HG02840 (cell line): ENCODE results near the gene COL26A1.
"Not testable (repeated sequence)": the region's sequence is repeated elsewhere in the genome, so short reads cannot be mapped to it uniquely, and the experiment has no call there.

Source experiments
- ATAC-seq: cut with Tn5 transposase; IDR thresholded peaks from one replicate; pipeline ENCODE4 v1.9.1; 2021; ENCODE audit warnings: mild to moderate bottlenecking, moderate library complexity, moderate number of reproducible peaks; ENCODE audit not compliant: unreplicated experiment, low FRiP score

The COL26A1 gene

GRCh38 chr7:101547022-101547915 is 184.6 kb downstream of the COL26A1 start:
- ATAC-seq: no peak

DNA sequence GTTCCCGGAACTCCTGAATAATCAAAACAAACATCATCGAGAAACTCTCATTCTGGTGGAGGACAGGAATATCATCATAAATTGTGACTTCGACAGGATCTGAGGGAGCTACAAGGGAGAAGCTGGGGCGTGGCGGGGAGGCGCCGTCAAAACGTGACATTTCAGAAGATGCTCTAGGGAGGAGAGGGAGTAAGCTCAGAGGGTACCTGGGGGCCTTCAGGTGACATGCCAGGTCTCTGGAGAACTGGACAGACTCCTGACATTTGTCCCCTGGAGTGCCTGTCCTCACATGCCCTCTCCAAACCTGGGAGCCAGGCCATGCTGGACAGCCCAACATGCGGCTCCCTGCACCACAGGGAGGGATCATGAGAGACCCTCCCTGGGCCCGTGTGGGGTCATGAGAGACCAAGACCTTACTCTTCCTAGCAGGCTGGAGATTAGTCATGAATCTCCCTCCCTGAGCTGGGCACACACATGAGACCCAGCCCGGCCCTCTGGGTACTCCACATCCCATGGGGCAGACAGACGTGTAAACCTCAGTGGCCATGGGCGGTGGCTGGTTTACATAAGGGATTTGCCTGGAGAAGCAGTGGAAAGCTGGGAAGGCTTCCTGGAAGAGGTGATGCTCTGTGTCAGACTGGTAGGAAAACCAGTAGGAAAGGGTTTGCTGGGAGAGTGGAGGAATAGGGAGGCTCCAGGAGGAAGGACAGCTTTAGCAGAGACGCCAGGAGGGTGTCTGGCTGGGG is 185.4 kb downstream of the COL26A1 start:
- ATAC-seq: no peak

DNA sequence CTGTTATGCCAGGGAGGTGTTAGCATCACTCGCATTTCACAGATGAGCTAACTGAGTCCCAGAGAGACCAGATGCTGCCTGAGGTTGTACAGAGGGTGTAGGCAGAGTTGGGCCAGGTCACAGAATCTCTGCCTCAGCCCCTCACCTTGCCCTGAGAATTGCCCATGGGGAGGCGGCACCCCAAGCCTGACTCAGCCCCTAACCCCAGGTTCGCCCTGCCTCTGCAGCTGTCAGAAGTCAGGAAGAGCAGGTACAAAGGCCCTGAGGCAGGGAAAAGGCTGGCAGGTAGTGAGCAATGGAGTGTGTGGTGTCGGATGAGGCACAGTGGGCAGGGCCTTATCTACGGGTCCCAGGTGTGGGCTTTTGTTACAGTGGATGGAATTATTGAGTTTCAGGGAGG is 187.1 kb downstream of the COL26A1 start:
- ATAC-seq: no peak

DNA sequence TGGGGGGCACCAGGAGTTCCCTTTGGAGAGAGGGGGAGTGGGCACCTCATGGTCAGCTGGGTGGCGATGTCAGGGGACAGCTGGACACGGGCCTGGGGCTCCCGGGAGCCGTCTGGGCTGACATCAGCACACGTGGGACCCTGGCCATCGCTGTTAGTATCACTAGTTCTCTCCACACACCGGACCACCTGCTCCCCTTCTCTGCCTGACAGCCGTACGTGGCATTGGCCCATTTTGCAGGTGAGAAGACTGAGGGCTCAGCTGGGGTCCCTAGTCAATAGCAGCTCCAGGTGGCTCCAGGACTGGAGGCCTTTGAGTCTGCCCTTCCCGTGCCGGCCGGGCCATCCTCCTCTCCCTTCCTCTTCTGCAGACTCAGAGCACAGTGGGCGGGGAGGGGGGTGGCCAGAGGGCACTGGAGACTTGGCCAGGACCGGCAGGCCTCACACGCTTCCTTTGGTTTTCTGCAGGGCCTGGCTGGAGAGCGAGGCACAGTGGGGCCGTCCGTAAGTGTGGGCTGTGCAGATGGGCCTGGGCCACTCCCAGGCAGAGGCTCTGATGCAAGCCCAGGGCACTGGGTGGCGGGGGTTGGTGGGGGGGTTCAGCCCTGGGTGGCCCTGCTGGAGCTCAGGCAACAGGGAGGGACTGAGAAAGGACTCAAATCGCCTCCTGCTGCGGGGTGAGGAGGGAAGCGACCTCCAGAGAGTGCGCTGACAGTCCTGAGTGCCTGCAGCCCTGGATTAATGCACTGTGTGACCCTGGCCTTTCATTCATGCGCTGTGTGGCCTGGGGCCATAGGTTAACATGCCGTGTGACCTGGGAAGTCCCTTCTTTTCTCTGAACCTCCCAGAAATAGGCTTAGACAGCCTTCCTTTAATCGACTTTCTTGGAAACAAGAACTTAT is 188.2 kb downstream of the COL26A1 start:
- no peak for ATAC-seq

DNA sequence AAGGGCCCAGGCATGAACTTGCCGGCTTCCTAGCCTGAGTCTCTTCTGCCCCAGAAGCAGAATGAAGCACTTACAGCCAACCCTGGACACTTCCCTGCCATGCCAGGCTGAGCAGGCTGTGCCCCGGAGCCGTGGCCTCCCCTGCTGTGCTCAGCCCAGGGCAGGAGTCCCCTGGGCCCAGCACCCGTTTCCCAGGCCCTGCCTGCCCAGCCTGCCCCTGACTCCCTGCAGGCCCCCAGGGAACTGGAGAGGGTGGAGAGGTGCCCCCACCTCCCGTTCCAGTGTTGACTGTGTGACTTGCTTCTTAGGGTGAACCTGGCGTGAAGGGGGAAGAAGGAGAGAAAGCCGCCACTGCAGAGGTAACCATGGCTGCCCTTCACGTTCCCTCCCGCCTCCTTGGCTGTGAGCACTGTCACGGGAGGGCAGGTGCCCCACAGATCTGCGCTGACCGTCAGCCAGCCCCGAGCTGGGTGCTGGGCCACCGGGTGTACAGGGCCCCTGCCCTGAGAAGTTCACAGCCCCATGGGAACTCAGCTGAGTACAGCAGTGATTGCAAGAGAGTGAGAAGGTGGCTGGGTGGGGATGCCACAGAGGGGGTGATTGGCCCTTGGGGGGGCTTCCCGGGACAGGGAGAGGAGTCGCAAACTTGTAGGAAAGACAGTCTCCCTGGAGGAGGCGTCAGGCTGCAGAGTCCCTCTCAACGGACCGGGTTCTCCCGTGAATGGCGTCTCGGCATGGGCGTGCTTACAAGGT is 190.5 kb downstream of the COL26A1 start:
- no peak for ATAC-seq

DNA sequence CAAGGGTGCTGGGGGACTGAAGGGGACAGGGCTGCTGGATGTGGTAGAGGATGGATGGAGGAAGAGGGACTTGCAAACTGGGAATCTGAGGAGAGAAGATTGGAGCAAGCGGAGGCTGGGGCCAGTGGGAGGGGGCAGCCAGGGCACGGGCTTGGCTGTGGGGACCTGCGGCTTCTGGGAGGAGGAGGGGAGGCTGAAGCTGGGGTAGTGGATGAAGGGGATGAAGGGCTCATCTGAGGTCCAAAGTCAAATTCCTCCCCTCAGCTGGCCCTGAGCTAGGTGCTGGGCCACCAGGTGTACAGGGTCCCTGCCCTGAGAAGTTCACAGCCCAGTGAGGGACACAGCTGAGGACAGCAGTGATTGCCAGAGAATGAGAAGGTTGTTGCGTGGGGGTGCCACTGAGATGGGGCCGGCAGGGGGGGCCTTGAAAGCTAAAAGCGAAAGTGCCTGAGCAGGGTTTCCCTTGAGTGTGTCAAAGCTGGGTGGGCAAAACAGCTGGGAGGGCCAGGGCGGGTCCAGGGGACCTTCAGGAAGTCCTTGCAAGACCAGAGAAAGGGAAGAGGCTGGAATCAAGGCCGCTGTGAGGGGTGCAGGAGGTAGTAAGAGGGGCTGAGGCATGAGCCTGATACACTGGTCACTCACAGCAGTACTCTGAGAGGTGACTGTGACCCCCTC is 191.2 kb downstream of the COL26A1 start:
- no peak for ATAC-seq

GRCh38 chr7:101554584-101555268 is 192.1 kb downstream of the COL26A1 start:
- no peak for ATAC-seq

DNA sequence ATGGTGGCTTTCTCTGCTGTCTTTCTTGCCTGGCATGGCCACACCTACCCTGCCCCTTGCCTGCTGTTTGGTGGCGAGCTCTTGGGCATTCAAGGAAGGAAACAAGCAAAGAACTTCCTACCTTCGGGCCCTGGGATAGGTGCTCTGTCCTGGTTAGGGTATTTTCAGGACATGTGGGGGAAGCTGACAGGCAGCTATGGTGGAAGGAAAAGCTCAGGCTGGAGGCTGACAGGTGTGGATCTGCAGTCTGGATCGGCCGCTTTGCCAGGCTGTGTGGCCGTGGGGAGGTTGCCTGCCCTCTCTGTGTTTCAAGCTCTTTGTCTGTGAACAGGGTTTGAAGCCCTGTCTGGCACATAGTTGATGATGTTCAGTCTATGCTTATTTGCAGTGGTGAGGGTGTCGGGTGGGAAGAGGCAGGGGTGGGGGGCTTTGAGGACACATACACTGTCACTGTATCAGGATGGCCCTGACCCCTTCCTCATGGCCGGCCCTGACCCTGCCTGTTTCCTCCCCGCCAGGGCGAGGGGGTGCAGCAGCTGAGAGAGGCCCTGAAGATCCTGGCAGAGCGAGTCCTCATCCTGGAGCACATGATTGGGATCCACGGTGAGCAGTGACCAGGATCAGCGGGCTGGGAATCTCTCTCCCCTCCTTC is 192.7 kb downstream of the COL26A1 start:
- no peak for ATAC-seq

DNA sequence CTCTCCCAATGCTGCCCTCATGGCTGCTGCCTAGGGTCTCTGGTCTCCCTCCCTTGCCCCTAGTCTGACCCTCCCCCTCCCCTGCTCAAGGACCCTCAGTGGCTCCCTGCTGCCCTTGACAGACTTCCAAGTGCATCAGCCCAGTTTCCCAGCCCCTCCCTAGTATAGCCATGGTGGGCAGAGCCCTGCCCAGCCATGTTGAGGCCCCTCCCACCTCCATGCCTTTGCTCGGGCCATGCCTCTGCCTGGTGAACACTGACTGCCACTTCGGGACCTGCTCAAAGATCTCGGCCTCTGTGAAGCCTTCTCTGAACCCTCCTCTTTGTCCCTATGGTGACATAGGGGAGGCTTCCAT is 193.2 kb downstream of the COL26A1 start:
- no peak for ATAC-seq

DNA sequence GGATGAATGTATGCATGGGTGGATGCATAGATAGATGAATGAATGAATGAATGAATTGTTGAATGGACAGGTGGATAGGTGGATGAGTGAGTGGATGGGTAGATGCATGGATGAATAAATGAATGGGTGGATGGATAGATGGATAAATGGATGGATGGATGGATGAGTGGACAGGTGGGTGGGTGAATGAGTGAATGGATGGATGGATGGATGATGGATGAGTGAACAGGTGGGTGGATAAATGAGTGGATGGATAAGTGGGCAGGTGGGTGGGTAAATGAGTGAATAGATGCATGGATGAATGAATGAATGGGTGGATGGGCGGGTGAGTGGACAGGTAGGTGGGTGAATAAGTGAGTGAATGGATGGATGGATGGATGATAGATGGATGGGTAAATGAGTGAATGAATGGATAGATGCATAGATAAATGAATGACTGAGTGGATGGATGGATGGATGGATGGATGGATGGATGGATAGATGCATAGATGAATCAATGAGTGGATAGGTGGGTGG is 193.8 kb downstream of the COL26A1 start:
- no peak for ATAC-seq

- no peak for ATAC-seq
Measured at GRCh38 chr7:101557421-101557820, 194.7 kb downstream of the COL26A1 start.

GRCh38 chr7:101557978-101558741 is 195.5 kb downstream of the COL26A1 start:
- ATAC-seq: no peak

- no peak for ATAC-seq
Measured at GRCh38 chr7:101558742-101559325, 196.2 kb downstream of the COL26A1 start.

DNA sequence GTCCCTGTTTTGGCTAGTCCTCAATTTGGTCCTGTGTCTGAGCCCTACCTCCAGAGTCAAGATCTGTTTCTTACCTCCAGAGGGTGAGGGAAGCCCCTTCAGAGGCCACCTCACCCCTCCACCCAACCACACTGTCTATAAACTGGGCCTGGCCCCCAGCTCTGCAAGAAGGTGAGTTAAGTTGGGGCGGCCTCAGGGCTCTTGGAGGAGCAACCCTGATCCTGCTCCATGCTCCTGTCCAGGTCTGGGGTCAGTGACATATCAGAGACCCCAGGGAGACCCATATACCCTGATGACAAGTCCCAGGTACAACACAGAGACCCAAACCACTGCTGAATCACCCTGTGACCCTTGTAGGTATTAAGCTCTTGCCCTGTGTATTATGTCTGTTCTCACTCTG is 196.9 kb downstream of the COL26A1 start:
- no peak for ATAC-seq

DNA sequence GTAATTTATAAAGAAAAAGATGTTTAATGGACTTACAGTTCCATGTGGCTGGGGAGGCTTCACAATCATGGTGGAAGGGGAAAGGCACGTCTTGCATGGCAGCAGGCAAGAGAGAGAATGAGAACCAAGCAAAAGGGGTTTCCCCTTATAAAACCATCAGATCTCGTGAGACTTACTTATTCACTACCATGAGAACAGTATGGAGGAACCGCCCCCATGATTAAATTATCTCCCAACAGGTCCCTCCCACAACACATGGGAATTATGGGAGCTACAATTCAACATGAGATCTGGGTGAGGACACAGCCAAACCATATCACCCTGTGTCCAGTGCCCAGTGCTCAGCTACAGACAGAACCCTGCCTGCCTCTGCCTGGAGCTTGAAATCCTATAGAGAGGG is 197.3 kb downstream of the COL26A1 start:
- not testable (repeated sequence) for ATAC-seq

GRCh38 chr7:101560856-101561255 is 198.2 kb downstream of the COL26A1 start:
- no peak for ATAC-seq

- not testable (repeated sequence) for ATAC-seq
Measured at GRCh38 chr7:101561293-101561692, 198.6 kb downstream of the COL26A1 start.
